GM19023 (cell line): ENCODE data around the gene OR10A7.
"Not testable (repeated sequence)": the region's sequence is repeated elsewhere in the genome, so short reads cannot be mapped to it uniquely, and the experiment has no call there.

Experiments
- ATAC-seq: cut with Tn5 transposase; IDR thresholded peaks from one replicate; pipeline ENCODE4 v1.9.1; 2021; ENCODE audit warnings: mild to moderate bottlenecking, moderate library complexity; ENCODE audit not compliant: unreplicated experiment

OR10A7 gene, protein sequence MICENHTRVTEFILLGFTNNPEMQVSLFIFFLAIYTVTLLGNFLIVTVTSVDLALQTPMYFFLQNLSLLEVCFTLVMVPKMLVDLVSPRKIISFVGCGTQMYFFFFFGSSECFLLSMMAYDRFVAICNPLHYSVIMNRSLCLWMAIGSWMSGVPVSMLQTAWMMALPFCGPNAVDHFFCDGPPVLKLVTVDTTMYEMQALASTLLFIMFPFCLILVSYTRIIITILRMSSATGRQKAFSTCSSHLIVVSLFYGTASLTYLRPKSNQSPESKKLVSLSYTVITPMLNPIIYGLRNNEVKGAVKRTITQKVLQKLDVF

DNA sequence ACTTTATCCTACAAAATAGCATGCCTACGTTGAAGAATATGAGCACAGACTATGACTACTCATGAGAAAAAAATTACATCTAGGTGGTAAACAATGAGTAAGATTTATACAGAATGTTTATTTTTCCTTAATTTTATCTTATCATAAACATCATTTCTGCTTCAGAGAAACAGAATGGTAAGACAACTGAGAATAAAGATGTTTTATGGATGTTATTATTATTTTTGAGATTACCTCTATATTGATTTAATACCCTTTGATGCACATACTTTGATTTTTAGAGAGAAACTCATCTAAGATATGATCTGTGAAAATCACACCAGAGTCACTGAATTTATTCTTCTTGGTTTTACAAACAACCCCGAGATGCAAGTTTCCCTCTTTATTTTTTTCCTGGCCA lies at the start of gene OR10A7:
Gene OR10A7, plus strand, starts transcription at position 301 of the 400 bp plus-strand sequence. Its CDS starts 0 bp downstream, at position 301.
- no peak for ATAC-seq

DNA sequence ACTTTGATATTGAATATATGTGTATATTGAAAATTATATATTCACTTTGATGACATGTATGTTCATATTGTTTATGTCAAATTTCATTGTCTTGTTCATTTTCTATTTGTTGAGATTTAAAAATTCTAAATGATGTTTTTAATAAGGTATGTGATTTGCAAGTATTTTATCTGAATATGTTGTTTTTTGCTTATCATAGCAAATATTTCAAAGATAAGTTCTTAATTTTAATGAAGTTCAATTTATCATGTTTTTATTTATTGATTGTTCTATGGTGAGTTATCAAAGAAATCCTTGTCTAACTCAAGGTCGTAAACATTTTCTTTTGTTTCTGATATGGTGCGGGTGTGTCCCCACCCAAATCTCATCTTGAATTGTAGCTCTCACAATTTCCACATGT lies 49.4 kb upstream of the OR10A7 start:
- no peak for ATAC-seq

DNA sequence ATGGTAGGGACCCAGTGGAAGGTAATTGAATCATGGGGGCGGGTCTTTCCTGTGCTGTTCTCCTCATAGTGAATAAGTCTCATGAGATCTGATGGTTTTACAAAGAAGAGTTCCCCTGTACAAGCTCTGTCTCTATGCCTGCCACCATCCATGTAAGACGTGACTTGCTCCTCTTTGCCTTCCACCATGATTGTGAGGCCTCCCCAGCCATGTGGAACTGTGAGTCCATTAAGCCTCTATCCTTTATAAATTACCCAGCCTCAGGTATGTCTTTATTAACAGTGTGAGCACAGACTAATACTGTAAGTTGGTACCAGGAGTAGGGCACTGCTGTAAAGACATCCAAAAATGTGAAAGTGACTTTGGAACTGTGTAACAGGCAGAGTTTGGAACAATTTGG lies 49.0 kb upstream of the OR10A7 start:
- not testable (repeated sequence) for ATAC-seq

DNA sequence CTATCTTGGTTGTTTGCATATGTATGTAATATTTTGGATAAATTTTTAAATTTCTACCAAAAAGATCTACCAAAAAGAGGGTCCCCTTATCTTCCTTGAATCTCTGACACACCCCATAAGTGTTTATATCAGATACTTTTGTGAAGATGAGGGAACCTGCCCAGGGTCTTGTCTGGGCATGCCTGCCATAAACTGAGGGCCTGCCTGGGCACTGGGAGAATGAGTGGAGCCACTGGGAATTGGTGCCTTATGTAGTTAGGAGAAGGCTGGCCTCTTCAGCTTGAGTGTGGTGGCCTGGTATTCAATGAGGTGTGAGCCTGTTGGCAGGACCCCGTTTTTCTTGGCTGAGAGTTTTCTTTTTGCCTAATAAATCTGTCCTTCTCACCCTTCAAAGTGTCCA lies 48.1 kb upstream of the OR10A7 start:
- ATAC-seq = no peak

DNA sequence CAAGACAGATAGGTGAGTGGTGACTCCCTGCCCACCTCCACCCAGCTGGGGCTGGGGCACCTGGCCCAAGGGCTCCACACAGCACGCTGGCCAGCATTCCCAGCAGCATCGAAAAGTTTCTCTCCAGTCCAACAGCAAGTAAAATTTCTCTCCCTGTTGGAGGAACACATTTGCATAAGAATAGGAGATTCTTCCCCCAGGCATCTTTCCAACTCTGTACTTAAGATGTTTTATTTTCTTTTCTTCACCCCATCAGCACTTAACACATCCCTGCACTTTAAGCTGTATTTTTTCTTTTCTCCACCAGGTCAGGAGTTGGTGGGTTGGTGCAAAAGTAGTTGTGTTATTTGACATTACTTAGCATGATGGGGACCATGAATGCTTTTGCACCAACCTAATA lies 47.4 kb upstream of the OR10A7 start:
- no peak for ATAC-seq

DNA sequence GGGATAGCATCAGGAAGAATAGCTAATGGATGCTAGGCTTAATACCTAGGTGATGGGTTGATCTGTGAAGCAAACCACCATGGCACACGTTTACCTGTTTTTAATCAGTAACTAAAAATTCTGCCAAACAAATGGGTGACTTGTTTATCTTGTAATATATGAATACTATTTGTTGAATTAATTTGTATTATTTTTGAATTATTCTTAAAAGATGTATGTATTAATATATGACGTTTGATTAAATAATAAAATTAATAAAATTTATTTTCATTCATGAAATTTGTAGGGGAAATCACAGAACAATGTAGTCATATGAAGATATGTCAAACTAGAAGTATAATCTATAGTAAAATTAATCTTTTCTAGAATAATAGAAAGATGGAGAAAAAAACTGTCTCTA lies 32.3 kb upstream of the OR10A7 start:
- no peak for ATAC-seq

DNA sequence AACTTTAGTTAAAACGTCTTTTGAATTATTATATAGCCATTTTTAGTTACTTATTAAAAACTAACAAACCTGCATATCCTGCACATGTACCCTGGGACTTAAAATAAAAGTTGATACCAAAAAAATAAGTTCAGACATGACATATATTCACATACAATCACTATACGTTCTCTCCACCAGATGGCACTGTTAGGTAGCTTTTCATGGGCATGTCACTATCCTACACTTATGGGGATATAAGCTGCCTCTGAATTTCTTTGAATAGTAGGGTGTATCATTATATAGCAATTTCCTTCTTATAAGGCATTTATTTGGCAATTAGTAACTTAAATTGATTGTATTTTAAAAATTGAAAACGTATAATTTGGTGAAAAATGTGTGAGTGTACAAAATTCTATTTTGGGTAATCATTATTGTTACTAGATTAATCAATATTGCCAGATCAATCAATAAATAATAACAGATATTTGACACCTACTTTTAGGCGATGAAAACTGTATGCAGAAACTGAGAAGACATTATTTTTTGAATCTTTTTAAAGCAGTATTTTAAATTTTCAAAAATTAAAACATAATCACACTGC lies 31.8 kb upstream of the OR10A7 start:
- peak; percentile 86 for ATAC-seq

DNA sequence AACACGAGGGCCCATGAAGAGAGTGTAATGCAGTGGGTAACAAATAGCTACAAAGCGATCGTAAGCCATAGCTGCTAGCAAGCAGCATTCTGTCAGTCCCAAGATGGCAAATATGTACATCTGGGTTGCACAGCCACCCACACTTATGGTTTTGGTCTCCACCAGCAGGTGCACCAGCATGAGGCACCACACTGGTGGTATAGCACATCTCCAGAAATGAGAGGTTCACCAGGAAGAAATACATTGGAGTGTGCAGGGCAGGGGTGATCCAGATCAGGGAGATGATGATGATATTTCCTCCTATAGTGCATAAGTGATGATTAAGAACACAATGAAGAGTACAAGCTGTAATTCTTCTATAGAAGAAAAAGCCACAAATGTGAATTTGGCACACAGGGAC lies 26.4 kb upstream of the OR10A7 start:
- no peak for ATAC-seq

DNA sequence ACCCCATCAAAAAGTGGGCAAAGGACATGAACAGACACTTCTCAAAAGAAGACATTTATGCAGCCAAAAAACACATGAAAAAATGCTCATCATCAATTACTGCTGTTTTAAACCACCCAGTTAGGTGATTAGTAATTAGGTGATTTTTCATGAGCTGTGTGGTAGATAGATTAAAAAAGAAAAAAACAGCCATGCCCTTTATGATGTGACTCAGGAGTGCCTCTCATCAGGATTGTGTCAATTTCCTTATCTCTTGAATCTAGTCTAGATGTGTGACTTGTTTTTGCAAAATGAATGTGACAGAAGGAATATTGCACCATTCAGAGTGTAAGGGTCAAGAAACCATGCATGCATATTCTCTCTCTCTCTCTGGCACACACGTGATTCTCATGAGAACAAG lies 5.7 kb downstream of the OR10A7 start:
- no peak for ATAC-seq

DNA sequence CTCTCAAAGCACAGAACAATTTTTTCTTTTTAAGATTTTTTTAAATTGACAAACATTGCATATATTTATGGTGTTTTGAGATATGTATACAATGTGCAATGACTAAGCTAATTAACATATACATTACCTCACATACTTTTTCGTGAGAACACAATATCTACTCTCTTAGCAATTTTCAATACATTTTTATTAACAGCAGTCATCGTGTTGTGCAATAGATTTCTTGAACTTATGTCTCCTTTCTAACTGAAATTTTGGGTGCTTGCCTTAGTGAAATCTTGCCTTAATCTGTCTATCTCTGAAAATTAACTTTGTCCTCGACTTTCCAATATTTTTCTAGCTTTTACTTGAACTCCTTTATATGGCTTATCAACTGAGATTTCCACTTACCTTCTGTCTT lies 6.8 kb downstream of the OR10A7 start:
- ATAC-seq = no peak

DNA sequence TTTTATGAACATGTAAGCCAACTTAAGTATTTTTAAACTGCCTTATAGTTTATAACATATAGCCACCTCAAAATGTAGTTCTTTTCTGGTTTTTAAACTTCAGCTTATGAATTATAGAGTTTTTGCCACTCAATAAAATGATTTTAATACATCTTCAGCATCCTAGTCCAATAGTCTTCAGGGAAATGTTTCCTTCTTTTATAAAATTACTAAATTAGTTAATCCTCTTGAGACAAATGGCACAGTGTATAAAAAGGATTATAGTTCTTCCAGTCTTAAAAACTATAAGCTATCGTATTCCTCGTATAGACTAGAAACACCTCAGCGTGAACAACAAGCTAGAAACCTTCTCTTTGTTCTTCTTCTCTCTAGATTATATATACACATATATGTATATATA lies 23.5 kb downstream of the OR10A7 start, which contains the start of gene OR6C74:
Gene OR6C74, plus strand, starts transcription at position 301 of the 400 bp plus-strand sequence. CDS start 2,679 bp downstream, outside the sequence.
- ATAC-seq = no peak

DNA sequence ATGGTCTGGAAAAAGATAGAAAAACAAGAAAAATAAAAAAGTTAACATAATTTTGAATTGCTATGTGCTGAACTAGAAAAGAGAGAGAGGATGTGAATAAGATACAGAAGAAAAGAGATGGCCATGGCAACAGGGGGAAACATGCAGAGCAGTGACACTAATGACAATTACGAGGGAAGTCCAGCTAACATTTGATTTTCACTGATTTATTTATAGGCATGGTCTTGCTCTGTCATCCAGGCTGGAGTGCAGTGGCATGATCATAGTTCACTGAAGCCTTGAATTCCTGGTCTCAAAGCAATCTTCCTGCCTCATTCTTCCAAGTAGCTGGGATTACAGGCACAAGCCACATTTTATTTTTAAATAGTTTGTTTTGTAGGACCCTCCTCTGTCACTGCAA lies 25.3 kb downstream of the OR10A7 start:
- no peak for ATAC-seq

DNA sequence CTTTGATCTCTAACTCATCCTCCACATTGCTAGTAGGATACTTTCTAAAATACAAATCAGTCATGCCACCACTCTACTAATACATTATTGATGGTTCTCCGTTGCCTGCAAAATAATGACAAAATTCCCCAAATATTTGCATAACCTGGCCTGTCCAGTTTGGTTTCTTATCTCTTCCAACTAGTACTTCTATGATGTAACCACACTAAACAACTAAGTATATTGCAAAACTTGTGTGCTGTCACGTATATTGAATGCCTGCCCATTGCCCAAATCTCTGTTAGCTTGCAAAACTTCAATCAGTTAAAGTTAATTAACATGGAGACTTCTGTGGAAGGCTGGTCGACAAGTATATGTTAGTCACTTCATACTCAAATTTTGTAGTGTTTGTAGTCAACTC lies 30.1 kb downstream of the OR10A7 start:
- ATAC-seq = no peak

DNA sequence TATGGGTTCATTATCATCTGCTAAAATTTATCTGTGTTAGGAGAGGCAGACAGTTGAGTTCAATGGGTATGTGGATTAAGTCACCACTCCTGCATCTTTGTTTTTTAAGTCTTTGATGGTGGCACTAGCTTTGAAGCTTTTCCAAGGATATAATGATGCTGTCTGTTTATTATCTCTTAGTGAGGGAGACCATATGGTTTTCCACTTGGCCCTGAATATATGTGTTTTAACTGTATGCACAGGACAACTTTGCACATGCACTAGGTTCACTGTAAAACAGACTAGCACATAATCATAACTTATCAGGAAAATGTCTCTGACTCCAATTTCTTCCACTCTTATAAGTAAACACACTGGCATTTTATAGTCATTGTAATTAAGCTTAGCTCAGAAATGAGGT lies 32.5 kb downstream of the OR10A7 start:
- no peak for ATAC-seq

DNA sequence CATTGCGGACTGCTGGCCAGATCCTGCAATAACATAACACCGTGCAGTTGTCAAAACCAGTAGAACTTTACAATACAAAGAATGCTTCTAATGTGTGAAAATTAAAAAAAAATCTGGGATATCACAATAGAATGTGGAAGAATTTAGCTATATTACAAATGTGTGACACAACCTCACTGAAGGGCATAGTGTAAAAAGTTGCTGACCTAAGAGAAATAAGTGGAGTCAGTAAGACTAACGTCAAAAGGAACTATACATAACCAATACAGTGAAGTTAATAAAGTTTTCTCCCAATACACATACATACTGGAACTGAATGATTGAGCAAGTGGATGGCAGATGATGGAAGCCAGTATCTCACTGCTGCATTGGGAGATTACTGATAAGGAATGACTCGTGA lies 36.0 kb downstream of the OR10A7 start:
- ATAC-seq = no peak

DNA sequence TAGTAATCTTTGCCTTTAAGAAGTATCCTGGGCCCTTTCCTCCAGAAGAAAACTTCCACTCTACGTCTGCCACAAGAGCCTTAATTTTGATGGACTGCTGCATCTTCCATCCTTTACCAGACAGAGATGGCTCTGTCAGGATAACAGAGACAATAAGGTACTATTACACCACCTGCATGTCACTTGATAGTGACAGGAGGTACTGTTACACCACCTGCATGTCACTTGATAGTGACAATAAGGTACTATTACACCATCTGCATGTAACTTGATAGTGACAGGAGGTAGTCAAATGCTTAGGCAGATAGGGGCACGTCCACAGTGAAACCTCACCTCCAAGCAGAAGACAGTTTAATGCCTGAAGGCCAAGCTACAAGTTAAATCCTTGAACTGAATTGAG lies 37.5 kb downstream of the OR10A7 start:
- no peak for ATAC-seq
